HG03558 (cell line): ENCODE results near the gene CFAP45.

Experiments used
- ATAC-seq: cut with Tn5 transposase; IDR thresholded peaks from one replicate; pipeline ENCODE4 v1.9.1; 2021; ENCODE audit warnings: moderate number of reproducible peaks; ENCODE audit not compliant: unreplicated experiment; ENCODE audit errors: extremely low read depth

CFAP45 gene

GRCh38 chr1:159830722-159831121, 69.2 kb downstream of the CFAP45 start:
- no peak for ATAC-seq

GRCh38 chr1:159829822-159830465, 70.0 kb downstream of the CFAP45 start:
- ATAC-seq: no peak

- ATAC-seq: no peak
Measured at GRCh38 chr1:159829273-159829634, 70.7 kb downstream of the CFAP45 start.

GRCh38 chr1:159828581-159829272, 71.2 kb downstream of the CFAP45 start:
- ATAC-seq: no peak

- no peak for ATAC-seq
Measured at GRCh38 chr1:159828176-159828575, 71.8 kb downstream of the CFAP45 start.

GRCh38 chr1:159827549-159827948, 72.4 kb downstream of the CFAP45 start:
- no peak for ATAC-seq

- ATAC-seq: no peak
Measured at GRCh38 chr1:159827102-159827490, 72.9 kb downstream of the CFAP45 start.

- ATAC-seq: no peak
Measured at GRCh38 chr1:159826441-159827101, 73.4 kb downstream of the CFAP45 start, which contains the start of gene SLAMF8. Gene SLAMF8, plus strand, starts transcription at chr1:159826873. Its CDS starts 26 bp downstream, at chr1:159826899.

- ATAC-seq: no peak
Measured at GRCh38 chr1:159825564-159825963, 74.4 kb downstream of the CFAP45 start.

GRCh38 chr1:159823406-159823805, 76.6 kb downstream of the CFAP45 start:
- ATAC-seq: no peak
